Vagina (tissue), 2 donors: Measurements from ENCODE around the gene ZNF263.

Experiments
- POLR2A ChIP-seq, 2 donors: fragments of 450-650 bp; IDR thresholded peaks; one replicate each; pipeline ENCODE4 v1.6.1; 2017; ENCODE audit warnings: antibody characterized with exemption in 2 of 2, mild to moderate bottlenecking in 2 of 2, moderate library complexity in 2 of 2
- POLR2AphosphoS5 ChIP-seq, 2 donors: sonication (generic); formaldehyde crosslinking; IDR thresholded peaks; one replicate each; pipeline ENCODE4 v1.9.0; 2017; ENCODE audit warnings: antibody characterized with exemption in 2 of 2, mild to moderate bottlenecking in 2 of 2, low read depth in 1 of 2; ENCODE audit not compliant: insufficient read depth in 1 of 2
- TF ChIP-seq, protein P1 (sequence below), 3 experiments: fragments of 450-650 bp in 2 of 3; fragments of 200-600 bp in 1 of 3; sonication (generic) in 1 of 3; IDR thresholded peaks; one replicate each; pipeline ENCODE4 v1.5.1; 2017 to 2019; ENCODE audit warnings: antibody characterized with exemption in 3 of 3, mild to moderate bottlenecking in 2 of 3, moderate library complexity in 2 of 3

DNA sequence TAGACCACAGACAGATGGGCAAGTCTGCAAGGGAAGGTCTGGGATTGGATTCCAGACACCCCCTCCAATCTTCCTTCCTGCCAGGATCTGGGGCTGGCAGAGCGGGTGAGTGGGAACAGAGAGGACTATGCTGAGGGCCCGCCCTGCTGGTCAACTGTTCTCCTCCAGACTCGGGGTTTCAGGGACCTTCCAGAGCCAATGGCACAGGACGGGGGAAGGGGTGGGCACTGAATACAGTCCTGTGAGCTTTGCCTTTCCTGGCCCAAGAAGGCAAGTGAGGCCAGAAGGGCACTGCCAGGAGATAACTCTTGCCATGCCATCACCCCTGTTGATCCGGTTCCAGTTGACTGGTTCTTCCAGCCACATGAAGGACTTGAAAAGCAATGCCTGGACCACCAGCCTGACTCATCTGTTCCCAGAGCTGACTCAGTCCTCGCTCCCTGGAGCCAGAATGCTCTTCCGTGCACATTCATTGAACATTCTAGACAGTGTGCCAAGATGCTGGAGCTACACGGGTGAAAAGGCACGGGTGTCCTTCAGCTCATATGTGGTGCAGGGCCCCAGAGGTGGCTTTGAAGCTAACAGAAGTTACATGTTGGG, 26.3 kb upstream of the ZNF263 start:
- TF ChIP-seq, protein P1, sequence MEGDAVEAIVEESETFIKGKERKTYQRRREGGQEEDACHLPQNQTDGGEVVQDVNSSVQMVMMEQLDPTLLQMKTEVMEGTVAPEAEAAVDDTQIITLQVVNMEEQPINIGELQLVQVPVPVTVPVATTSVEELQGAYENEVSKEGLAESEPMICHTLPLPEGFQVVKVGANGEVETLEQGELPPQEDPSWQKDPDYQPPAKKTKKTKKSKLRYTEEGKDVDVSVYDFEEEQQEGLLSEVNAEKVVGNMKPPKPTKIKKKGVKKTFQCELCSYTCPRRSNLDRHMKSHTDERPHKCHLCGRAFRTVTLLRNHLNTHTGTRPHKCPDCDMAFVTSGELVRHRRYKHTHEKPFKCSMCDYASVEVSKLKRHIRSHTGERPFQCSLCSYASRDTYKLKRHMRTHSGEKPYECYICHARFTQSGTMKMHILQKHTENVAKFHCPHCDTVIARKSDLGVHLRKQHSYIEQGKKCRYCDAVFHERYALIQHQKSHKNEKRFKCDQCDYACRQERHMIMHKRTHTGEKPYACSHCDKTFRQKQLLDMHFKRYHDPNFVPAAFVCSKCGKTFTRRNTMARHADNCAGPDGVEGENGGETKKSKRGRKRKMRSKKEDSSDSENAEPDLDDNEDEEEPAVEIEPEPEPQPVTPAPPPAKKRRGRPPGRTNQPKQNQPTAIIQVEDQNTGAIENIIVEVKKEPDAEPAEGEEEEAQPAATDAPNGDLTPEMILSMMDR (IDR thresholded peaks at IDR 0.05) = no peak
- no peak for TF ChIP-seq POLR2A (IDR thresholded peaks at IDR 0.05)
- TF ChIP-seq POLR2AphosphoS5 (IDR thresholded peaks at IDR 0.05; ENCODE audit: insufficient read depth in 1 of 2, low read depth in 1 of 2) = no peak
